Ishikawa (cell line): ENCODE data around the gene GGCT.

ENCODE experiments used
- CEBPB ChIP-seq: IDR thresholded peaks from 2 replicates; pipeline ENCODE4 v1.6.1; 2012
- EGR1 ChIP-seq: IDR thresholded peaks from 2 replicates; pipeline ENCODE4 v1.6.1; 2012
- EP300 ChIP-seq: IDR thresholded peaks from 2 replicates; pipeline ENCODE4 v1.6.1; 2012; ENCODE audit warnings: borderline replicate concordance
- RAD21 ChIP-seq: IDR thresholded peaks from 2 replicates; pipeline ENCODE4 v1.6.1; 2012; ENCODE audit warnings: low read depth
- TAF1 ChIP-seq: IDR thresholded peaks from 2 replicates; pipeline ENCODE4 v1.6.1; 2012; ENCODE audit warnings: low read depth, mild to moderate bottlenecking
- ZBTB7A ChIP-seq: IDR thresholded peaks from 2 replicates; pipeline ENCODE4 v1.6.1; 2012; ENCODE audit warnings: low read depth
- TF ChIP-seq, protein P1 (sequence below): IDR thresholded peaks from 2 replicates; pipeline ENCODE4 v1.6.1; 2012; ENCODE audit warnings: low read depth, mild to moderate bottlenecking
- TF ChIP-seq, protein P2 (sequence below): IDR thresholded peaks from 2 replicates; pipeline ENCODE4 v1.6.1; 2012
- TF ChIP-seq, protein P3 (sequence below): IDR thresholded peaks from 2 replicates; pipeline ENCODE4 v1.6.1; 2012

DNA sequence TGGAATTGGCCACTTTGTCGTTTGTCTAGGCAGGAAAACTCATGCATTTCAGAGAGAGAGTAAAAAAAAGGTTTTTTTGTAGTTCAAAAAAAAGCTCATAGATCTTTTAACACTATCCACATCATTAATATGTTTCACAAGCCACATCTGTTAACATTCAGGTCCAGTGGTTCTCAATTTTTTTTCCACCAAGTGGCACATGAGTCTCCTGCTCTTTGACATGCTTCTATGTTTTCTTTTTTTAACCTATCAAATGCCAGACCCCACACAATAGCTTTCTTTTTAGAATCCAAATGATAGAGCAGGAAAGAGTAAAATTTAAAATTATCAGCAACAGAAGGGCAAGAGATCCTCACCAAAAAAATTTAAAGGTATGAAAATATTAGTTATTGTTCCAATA, 46.3 kb downstream of the GGCT start:
- TF ChIP-seq EGR1 (no peak), EP300 (no peak), TAF1 (no peak), RAD21 (no peak), ZBTB7A (no peak), CEBPB (no peak)
- TF ChIP-seq, protein P1, sequence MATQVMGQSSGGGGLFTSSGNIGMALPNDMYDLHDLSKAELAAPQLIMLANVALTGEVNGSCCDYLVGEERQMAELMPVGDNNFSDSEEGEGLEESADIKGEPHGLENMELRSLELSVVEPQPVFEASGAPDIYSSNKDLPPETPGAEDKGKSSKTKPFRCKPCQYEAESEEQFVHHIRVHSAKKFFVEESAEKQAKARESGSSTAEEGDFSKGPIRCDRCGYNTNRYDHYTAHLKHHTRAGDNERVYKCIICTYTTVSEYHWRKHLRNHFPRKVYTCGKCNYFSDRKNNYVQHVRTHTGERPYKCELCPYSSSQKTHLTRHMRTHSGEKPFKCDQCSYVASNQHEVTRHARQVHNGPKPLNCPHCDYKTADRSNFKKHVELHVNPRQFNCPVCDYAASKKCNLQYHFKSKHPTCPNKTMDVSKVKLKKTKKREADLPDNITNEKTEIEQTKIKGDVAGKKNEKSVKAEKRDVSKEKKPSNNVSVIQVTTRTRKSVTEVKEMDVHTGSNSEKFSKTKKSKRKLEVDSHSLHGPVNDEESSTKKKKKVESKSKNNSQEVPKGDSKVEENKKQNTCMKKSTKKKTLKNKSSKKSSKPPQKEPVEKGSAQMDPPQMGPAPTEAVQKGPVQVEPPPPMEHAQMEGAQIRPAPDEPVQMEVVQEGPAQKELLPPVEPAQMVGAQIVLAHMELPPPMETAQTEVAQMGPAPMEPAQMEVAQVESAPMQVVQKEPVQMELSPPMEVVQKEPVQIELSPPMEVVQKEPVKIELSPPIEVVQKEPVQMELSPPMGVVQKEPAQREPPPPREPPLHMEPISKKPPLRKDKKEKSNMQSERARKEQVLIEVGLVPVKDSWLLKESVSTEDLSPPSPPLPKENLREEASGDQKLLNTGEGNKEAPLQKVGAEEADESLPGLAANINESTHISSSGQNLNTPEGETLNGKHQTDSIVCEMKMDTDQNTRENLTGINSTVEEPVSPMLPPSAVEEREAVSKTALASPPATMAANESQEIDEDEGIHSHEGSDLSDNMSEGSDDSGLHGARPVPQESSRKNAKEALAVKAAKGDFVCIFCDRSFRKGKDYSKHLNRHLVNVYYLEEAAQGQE: no peak
- TF ChIP-seq, protein P2, sequence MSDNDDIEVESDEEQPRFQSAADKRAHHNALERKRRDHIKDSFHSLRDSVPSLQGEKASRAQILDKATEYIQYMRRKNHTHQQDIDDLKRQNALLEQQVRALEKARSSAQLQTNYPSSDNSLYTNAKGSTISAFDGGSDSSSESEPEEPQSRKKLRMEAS: no peak
- TF ChIP-seq, protein P3, sequence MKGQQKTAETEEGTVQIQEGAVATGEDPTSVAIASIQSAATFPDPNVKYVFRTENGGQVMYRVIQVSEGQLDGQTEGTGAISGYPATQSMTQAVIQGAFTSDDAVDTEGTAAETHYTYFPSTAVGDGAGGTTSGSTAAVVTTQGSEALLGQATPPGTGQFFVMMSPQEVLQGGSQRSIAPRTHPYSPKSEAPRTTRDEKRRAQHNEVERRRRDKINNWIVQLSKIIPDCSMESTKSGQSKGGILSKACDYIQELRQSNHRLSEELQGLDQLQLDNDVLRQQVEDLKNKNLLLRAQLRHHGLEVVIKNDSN: no peak
